HEK293 (cell line): ENCODE measurements around the gene GNGT1.

Source experiments
- CTCF ChIA-PET: fragments of 350-600 bp; formaldehyde crosslinking; extraction: SDS; loops from one replicate; lab custom pipeline; 2021; ENCODE audit warnings: antibody characterized with exemption; lab: Yijun Ruan, JAX
- POLR2A ChIA-PET: fragments of 300-600 bp; formaldehyde crosslinking; extraction: SDS; loops from one replicate; lab custom pipeline; 2020; ENCODE audit warnings: antibody characterized with exemption, inconsistent platforms; lab: Yijun Ruan, JAX
- H3K27ac ChIP-seq: fragments of 200-500 bp; sonication (Bioruptor generic); 2 replicates; pipeline ENCODE4 v1.5.1; 2014; ENCODE audit warnings: low read depth, low read length, control low read depth, inconsistent platforms; ENCODE audit errors: extremely low read depth
- H3K36me3 ChIP-seq, 2 experiments: fragments of 200-500 bp in 1 of 2; sonication (Bioruptor generic) in 1 of 2; 1 replicate in 1 of 2; 2 replicates in 1 of 2; pipeline ENCODE4 v1.5.1; 2014 to 2017; ENCODE audit warnings: inconsistent platforms in 2 of 2, low read length in 2 of 2; ENCODE audit not compliant: control insufficient read depth in 2 of 2, insufficient read depth in 1 of 2
- H3K4me1 ChIP-seq: fragments of 200-500 bp; sonication (Bioruptor generic); 2 replicates; pipeline ENCODE4 v1.5.1; 2014; ENCODE audit warnings: mild to moderate bottlenecking, low read length, inconsistent platforms; ENCODE audit not compliant: control insufficient read depth, insufficient read depth
- H3K4me3 ChIP-seq: 2 replicates; pipeline ENCODE4 v1.5.1; 2011; ENCODE audit warnings: low read depth, mild to moderate bottlenecking, control low read depth, low read length, moderate library complexity
- H3K9me3 ChIP-seq: fragments of 200-500 bp; sonication (Bioruptor generic); 2 replicates; pipeline ENCODE4 v1.5.1; 2014; ENCODE audit warnings: low read depth, low read length, inconsistent platforms; ENCODE audit not compliant: control insufficient read depth, insufficient read depth
- GLI4 ChIP-seq: fragments of 450-650 bp; formaldehyde crosslinking; IDR thresholded peaks from 2 replicates; pipeline ENCODE4 v1.5.1; 2016; ENCODE audit warnings: missing biosample characterization, missing genetic modification characterization
- KLF16 ChIP-seq: fragments of 450-650 bp; formaldehyde crosslinking; IDR thresholded peaks from 2 replicates; pipeline ENCODE4 v1.5.1; 2017; ENCODE audit warnings: missing biosample characterization, missing genetic modification characterization
- MZF1 ChIP-seq: fragments of 450-650 bp; formaldehyde crosslinking; IDR thresholded peaks from 2 replicates; pipeline ENCODE4 v1.5.1; 2017; ENCODE audit warnings: missing biosample characterization, missing genetic modification characterization, borderline replicate concordance
- PRDM1 ChIP-seq: fragments of 450-650 bp; formaldehyde crosslinking; IDR thresholded peaks from 2 replicates; pipeline ENCODE4; 2016; ENCODE audit warnings: missing biosample characterization, missing genetic modification characterization
- RBAK ChIP-seq: fragments of 450-650 bp; formaldehyde crosslinking; IDR thresholded peaks from 2 replicates; pipeline ENCODE4 v1.5.1; 2016; ENCODE audit warnings: missing biosample characterization, missing genetic modification characterization
- YY1 ChIP-seq: fragments of 450-650 bp; formaldehyde crosslinking; IDR thresholded peaks from 2 replicates; pipeline ENCODE4 v1.5.1; 2018; ENCODE audit warnings: missing biosample characterization, missing genetic modification characterization
- ZBTB11 ChIP-seq: fragments of 450-650 bp; formaldehyde crosslinking; conservative IDR thresholded peaks from 2 replicates; pipeline ENCODE4 v1.5.1; 2016; ENCODE audit warnings: low read depth, missing biosample characterization, missing genetic modification characterization
- ZBTB26 ChIP-seq: fragments of 450-650 bp; formaldehyde crosslinking; optimal IDR thresholded peaks from 2 replicates; pipeline ENCODE3; 2016; ENCODE audit warnings: missing biosample characterization, mild to moderate bottlenecking, missing genetic modification characterization
- ZFP69B ChIP-seq: fragments of 450-650 bp; formaldehyde crosslinking; IDR thresholded peaks from 2 replicates; pipeline ENCODE4 v1.5.1; 2016; ENCODE audit warnings: missing biosample characterization, missing genetic modification characterization
- ZNF121 ChIP-seq: fragments of 450-650 bp; formaldehyde crosslinking; IDR thresholded peaks from 2 replicates; pipeline ENCODE4 v1.5.1; 2016; ENCODE audit warnings: missing biosample characterization, missing genetic modification characterization
- ZNF132 ChIP-seq: fragments of 450-650 bp; formaldehyde crosslinking; IDR thresholded peaks from 2 replicates; pipeline ENCODE4 v1.5.1; 2017; ENCODE audit warnings: missing biosample characterization, missing genetic modification characterization, borderline replicate concordance
- ZNF18 ChIP-seq: fragments of 450-650 bp; formaldehyde crosslinking; IDR thresholded peaks from 2 replicates; pipeline ENCODE4 v1.5.1; 2016; ENCODE audit warnings: missing biosample characterization, missing genetic modification characterization
- ZNF19 ChIP-seq: fragments of 450-650 bp; formaldehyde crosslinking; IDR thresholded peaks from 2 replicates; pipeline ENCODE4; 2016; ENCODE audit warnings: missing biosample characterization, missing genetic modification characterization, low read depth
- ZNF362 ChIP-seq: fragments of 450-650 bp; formaldehyde crosslinking; IDR thresholded peaks from 2 replicates; pipeline ENCODE4 v1.5.1; 2016; ENCODE audit warnings: missing biosample characterization, missing genetic modification characterization
- ZNF48 ChIP-seq: fragments of 450-650 bp; formaldehyde crosslinking; IDR thresholded peaks from 2 replicates; pipeline ENCODE4 v1.5.1; 2016; ENCODE audit warnings: missing biosample characterization, missing genetic modification characterization
- ZNF501 ChIP-seq: fragments of 450-650 bp; formaldehyde crosslinking; IDR thresholded peaks from 2 replicates; pipeline ENCODE4 v1.5.1; 2016; ENCODE audit warnings: missing biosample characterization, missing genetic modification characterization
- ZNF777 ChIP-seq: fragments of 450-650 bp; formaldehyde crosslinking; IDR thresholded peaks from 2 replicates; pipeline ENCODE4 v1.5.1; 2017; ENCODE audit warnings: missing biosample characterization, missing genetic modification characterization, borderline replicate concordance
- TF ChIP-seq, protein P1 (sequence below): fragments of 450-650 bp; formaldehyde crosslinking; IDR thresholded peaks from 2 replicates; pipeline ENCODE4 v1.5.1; 2017; ENCODE audit warnings: missing biosample characterization, mild to moderate bottlenecking, missing genetic modification characterization, moderate library complexity
- TF ChIP-seq, protein P2 (sequence below): fragments of 450-650 bp; IDR thresholded peaks from 2 replicates; pipeline ENCODE4 v1.5.1; 2018; ENCODE audit warnings: missing biosample characterization, missing genetic modification characterization
- TF ChIP-seq, protein P3 (sequence below): fragments of 450-650 bp; formaldehyde crosslinking; IDR thresholded peaks from 2 replicates; pipeline ENCODE4 v1.5.1; 2016; ENCODE audit warnings: missing biosample characterization, missing genetic modification characterization

Gene GNGT1

GRCh38 chr7:93921607-93922566, 15.5 kb downstream of the GNGT1 start, which contains the start of gene GNG11:
GNG11 (plus strand) TSS chr7:93921735; CDS start chr7:93922138, 403 bp downstream.
- H3K9me3 ChIP-seq = no peaks in the 10 kb centered on the region
- H3K27ac ChIP-seq = peak within 1 kb of the TSS; percentile 93
- H3K36me3 ChIP-seq = peaks cover 0 to 3% of the 10 kb centered on the region in 2 experiments; a peak in 1 of 3 replicates
- peaks cover 12% of the 10 kb centered on the region for H3K4me1 ChIP-seq
- POLR2A ChIA-PET = interaction anchor here (0.6 to 1.6 kb wide), 4 partner anchors 9 to 32 kb away, joined by 3 to 14 read pairs (median 4); partner anchors contain the start of gene TFPI2
- CTCF ChIA-PET = interaction anchor here (0.6 to 1.0 kb wide), 6 partner anchors 8 to 738 kb away, joined by 3 to 6 read pairs (median 3); no protein-coding TSS in a partner anchor
- H3K4me3 ChIP-seq = peak within 1 kb of the TSS; percentile 63
- TF ChIP-seq, protein P1, sequence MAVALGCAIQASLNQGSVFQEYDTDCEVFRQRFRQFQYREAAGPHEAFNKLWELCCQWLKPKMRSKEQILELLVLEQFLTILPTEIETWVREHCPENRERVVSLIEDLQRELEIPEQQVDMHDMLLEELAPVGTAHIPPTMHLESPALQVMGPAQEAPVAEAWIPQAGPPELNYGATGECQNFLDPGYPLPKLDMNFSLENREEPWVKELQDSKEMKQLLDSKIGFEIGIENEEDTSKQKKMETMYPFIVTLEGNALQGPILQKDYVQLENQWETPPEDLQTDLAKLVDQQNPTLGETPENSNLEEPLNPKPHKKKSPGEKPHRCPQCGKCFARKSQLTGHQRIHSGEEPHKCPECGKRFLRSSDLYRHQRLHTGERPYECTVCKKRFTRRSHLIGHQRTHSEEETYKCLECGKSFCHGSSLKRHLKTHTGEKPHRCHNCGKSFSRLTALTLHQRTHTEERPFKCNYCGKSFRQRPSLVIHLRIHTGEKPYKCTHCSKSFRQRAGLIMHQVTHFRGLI (tag by site-specific recombination) = peak; percentile 74
- TF ChIP-seq ZNF19 (tag by site-specific recombination) (no peak), KLF16 (tag by site-specific recombination) (peak; percentile 58; the same call in 1 of the 2 replicates), YY1 (tag by site-specific recombination) (peak; percentile 38; the same call in 1 of the 2 replicates), GLI4 (tag by site-specific recombination) (peak; percentile 56; the same call in 1 of the 2 replicates), ZBTB26 (tag by site-specific recombination) (peak; percentile 62), ZNF132 (tag by site-specific recombination) (no peak), ZBTB11 (tag by site-specific recombination) (peak; percentile 44), ZNF362 (0 out of 2 replicates have a peak, but pooled peaks have one; percentile 46), PRDM1 (peak; percentile 22; the same call in 1 of the 2 replicates), ZNF18 (tag by site-specific recombination) (0 out of 2 replicates have a peak, but pooled peaks have one; percentile 13), ZNF501 (tag by site-specific recombination) (peak; percentile 74), MZF1 (peak; percentile 38; the same call in 1 of the 2 replicates), RBAK (tag by site-specific recombination) (no peak), ZNF777 (tag by site-specific recombination) (0 out of 2 replicates have a peak, but pooled peaks have one; percentile 36), ZNF121 (no peak), ZNF48 (tag by site-specific recombination) (no peak), ZFP69B (tag by site-specific recombination) (peak; percentile 42; the same call in 1 of the 2 replicates)
- TF ChIP-seq, protein P2, sequence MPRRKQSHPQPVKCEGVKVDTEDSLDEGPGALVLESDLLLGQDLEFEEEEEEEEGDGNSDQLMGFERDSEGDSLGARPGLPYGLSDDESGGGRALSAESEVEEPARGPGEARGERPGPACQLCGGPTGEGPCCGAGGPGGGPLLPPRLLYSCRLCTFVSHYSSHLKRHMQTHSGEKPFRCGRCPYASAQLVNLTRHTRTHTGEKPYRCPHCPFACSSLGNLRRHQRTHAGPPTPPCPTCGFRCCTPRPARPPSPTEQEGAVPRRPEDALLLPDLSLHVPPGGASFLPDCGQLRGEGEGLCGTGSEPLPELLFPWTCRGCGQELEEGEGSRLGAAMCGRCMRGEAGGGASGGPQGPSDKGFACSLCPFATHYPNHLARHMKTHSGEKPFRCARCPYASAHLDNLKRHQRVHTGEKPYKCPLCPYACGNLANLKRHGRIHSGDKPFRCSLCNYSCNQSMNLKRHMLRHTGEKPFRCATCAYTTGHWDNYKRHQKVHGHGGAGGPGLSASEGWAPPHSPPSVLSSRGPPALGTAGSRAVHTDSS (tag by site-specific recombination) = peak; percentile 26; the same call in 1 of the 2 replicates
- TF ChIP-seq, protein P3, sequence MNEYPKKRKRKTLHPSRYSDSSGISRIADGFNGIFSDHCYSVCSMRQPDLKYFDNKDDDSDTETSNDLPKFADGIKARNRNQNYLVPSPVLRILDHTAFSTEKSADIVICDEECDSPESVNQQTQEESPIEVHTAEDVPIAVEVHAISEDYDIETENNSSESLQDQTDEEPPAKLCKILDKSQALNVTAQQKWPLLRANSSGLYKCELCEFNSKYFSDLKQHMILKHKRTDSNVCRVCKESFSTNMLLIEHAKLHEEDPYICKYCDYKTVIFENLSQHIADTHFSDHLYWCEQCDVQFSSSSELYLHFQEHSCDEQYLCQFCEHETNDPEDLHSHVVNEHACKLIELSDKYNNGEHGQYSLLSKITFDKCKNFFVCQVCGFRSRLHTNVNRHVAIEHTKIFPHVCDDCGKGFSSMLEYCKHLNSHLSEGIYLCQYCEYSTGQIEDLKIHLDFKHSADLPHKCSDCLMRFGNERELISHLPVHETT = no peak
